ENCODE measurements around the gene KIRREL1.

DNA sequence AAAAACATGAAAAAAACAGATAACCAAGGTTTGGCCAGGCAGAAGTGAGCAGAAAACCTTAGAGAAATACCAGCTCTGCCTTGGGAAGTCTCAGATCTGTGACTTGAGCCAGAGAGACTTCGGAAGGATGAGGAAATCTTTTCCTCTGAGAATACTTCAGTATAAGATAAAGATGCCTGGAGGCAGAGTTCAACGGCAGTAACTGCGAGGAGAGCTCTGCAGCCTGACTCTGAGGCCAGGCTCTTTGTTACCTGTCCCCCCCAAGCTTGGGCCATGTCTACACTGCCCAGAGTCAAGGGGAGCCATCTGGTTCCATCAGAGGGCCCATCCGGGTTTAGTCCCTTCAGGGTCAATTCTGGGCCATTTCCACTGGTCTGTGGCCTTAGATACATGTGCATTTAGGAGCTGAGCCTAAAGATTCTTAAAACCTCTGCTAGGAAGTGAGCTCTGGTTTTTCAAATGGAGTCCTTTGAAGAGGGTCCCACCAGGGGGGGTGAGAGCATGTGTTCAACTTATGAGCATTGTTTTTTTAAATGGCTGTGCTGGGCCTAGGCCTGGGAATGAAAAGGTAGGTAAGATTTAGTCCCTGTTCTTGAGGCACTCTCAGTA, 8.7 kb downstream of the KIRREL1 start:
- TF ChIP-seq, protein P1, sequence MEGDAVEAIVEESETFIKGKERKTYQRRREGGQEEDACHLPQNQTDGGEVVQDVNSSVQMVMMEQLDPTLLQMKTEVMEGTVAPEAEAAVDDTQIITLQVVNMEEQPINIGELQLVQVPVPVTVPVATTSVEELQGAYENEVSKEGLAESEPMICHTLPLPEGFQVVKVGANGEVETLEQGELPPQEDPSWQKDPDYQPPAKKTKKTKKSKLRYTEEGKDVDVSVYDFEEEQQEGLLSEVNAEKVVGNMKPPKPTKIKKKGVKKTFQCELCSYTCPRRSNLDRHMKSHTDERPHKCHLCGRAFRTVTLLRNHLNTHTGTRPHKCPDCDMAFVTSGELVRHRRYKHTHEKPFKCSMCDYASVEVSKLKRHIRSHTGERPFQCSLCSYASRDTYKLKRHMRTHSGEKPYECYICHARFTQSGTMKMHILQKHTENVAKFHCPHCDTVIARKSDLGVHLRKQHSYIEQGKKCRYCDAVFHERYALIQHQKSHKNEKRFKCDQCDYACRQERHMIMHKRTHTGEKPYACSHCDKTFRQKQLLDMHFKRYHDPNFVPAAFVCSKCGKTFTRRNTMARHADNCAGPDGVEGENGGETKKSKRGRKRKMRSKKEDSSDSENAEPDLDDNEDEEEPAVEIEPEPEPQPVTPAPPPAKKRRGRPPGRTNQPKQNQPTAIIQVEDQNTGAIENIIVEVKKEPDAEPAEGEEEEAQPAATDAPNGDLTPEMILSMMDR (IDR thresholded peaks at IDR 0.05): no peak
- no peak for TF ChIP-seq POLR2A (IDR thresholded peaks at IDR 0.05)

All from lower leg skin (tissue), 3 donors.